Endometrial microvascular endothelial cells (primary cell): ENCODE measurements around the gene HSPD1. TPM values are rescaled to one million over a fixed set of nuclear protein-coding genes. Genes with fewer than 3 reads are reported as not detected.
"Not testable (repeated sequence)": the region's sequence is repeated elsewhere in the genome, so short reads cannot be mapped to it uniquely, and the experiment has no call there.

ENCODE experiments used
- in situ Hi-C: cut with HindIII; loops from 2 replicates; pipeline ENCODE4 v1.10.0; 2017; ENCODE audit warnings: low sequenced_read_pairs, low pct_unique_long_range_greater_than_20kb; ENCODE audit errors: inconsistent ontology term
- total RNA-seq: library from RNA; depleted of rRNA; stranded (reverse); fragments of >200 nt; gene quantifications from one replicate; pipeline ENCODE4 v1.2.3, GENCODE V29; 2015; ENCODE audit errors: inconsistent ontology term

The HSPD1 gene
- total RNA-seq, 1 donor from 2014 or later = 271 TPM

- in situ Hi-C loops = no loop called here
These were observed 575 bp downstream of the HSPD1 start for GRCh38 chr2:197498937-197499593.

GRCh38 chr2:197498235-197498936 lies 1.3 kb downstream of the HSPD1 start:
- in situ Hi-C loops = no loop called here

- in situ Hi-C loops = no loop called here
These were observed 2.3 kb downstream of the HSPD1 start for GRCh38 chr2:197497326-197497725.

- in situ Hi-C loops = no loop called here
These were observed 2.9 kb downstream of the HSPD1 start for GRCh38 chr2:197496695-197497094.

GRCh38 chr2:197495433-197496134 lies 4.1 kb downstream of the HSPD1 start:
- in situ Hi-C loops = no loop called here

GRCh38 chr2:197487385-197487784 lies 12.3 kb downstream of the HSPD1 start:
- in situ Hi-C loops = no loop called here

- in situ Hi-C loops = no loop called here
These were observed 13.5 kb downstream of the HSPD1 start for GRCh38 chr2:197486175-197486574.

GRCh38 chr2:197484248-197484647 lies 15.4 kb downstream of the HSPD1 start:
- in situ Hi-C loops = not testable (repeated sequence)

GRCh38 chr2:197480165-197481036 lies 19.2 kb downstream of the HSPD1 start:
- in situ Hi-C loops = no loop called here

- in situ Hi-C loops = no loop called here
These were observed 21.8 kb downstream of the HSPD1 start for GRCh38 chr2:197477797-197478196.

- in situ Hi-C loops = no loop called here
These were observed 27.5 kb downstream of the HSPD1 start for GRCh38 chr2:197472166-197472565.

GRCh38 chr2:197464175-197464574 lies 35.5 kb downstream of the HSPD1 start:
- in situ Hi-C loops = no loop called here

- in situ Hi-C loops = no loop called here
These were observed 38.6 kb downstream of the HSPD1 start for GRCh38 chr2:197461057-197461456.

GRCh38 chr2:197460649-197461048 lies 39.0 kb downstream of the HSPD1 start:
- in situ Hi-C loops = no loop called here

- in situ Hi-C loops = no loop called here
These were observed 44.2 kb downstream of the HSPD1 start for GRCh38 chr2:197455428-197455827.

GRCh38 chr2:197454923-197455322 lies 44.7 kb downstream of the HSPD1 start:
- in situ Hi-C loops = no loop called here

GRCh38 chr2:197453914-197454398 lies 45.7 kb downstream of the HSPD1 start:
- in situ Hi-C loops = no loop called here

GRCh38 chr2:197453123-197453913 lies 46.3 kb downstream of the HSPD1 start, which contains the start of gene COQ10B:
COQ10B (plus strand) TSS chr2:197453552; CDS start chr2:197453561, 9 bp downstream.
- in situ Hi-C loops = no loop called here
